Gastroesophageal sphincter (tissue), 4 donors: ENCODE measurements around the gene KCTD3. TPM values are rescaled to one million over a fixed set of nuclear protein-coding genes. Genes with fewer than 3 reads are reported as not detected.

ENCODE experiments used
- ATAC-seq: fragments of 150-250 bp; one replicate; pipeline ENCODE4 v1.9.1; 2016; ENCODE audit warnings: mild to moderate bottlenecking, moderate library complexity
- H3K27ac ChIP-seq, 4 donors: fragments of 200-600 bp; sonication (generic) in 3 of 4; 1 replicate in 3 of 4; 2 replicates in 1 of 4; pipeline ENCODE4 v1.5.1; 2016 to 2019
- H3K27me3 ChIP-seq: fragments of 200-600 bp; sonication (generic); one replicate; pipeline ENCODE4 v1.5.1; 2019
- H3K36me3 ChIP-seq, 2 donors: fragments of 200-600 bp; sonication (generic); one replicate each; pipeline ENCODE4 v1.5.1; 2019; ENCODE audit warnings: control low read depth in 1 of 2
- H3K4me1 ChIP-seq, 3 donors: fragments of 200-600 bp; sonication (generic); 1 replicate in 2 of 3; 2 replicates in 1 of 3; pipeline ENCODE4 v1.5.1; 2016 to 2019; ENCODE audit warnings: control low read depth in 2 of 3
- H3K4me3 ChIP-seq, 2 donors: fragments of 200-600 bp; sonication (generic); one replicate each; pipeline ENCODE4 v1.5.1; 2019; ENCODE audit warnings: mild to moderate bottlenecking in 1 of 2, moderate library complexity in 1 of 2
- H3K9me3 ChIP-seq, 3 donors: fragments of 200-600 bp; sonication (generic); one replicate each; pipeline ENCODE4 v1.5.1; 2017 to 2019; ENCODE audit warnings: control low read depth in 2 of 3
- EP300 ChIP-seq: sonication (generic); formaldehyde crosslinking; IDR thresholded peaks from one replicate; pipeline ENCODE4 v1.6.1; 2017; ENCODE audit warnings: antibody characterized with exemption, mild to moderate bottlenecking
- POLR2A ChIP-seq, 2 donors: fragments of 450-650 bp; IDR thresholded peaks; one replicate each; pipeline ENCODE4 v1.6.1; 2017; ENCODE audit warnings: antibody characterized with exemption in 2 of 2, mild to moderate bottlenecking in 2 of 2, moderate library complexity in 1 of 2
- POLR2AphosphoS5 ChIP-seq: sonication (generic); formaldehyde crosslinking; IDR thresholded peaks from one replicate; pipeline ENCODE4 v1.6.1; 2017; ENCODE audit warnings: antibody characterized with exemption
- WGBS, 2 donors: methylation state at CpG; one replicate each; pipeline ENCODE4 v1.1.5; 2018; ENCODE audit warnings: low coverage in 1 of 2; 5-methylcytosine and 5-hydroxymethylcytosine counted together
- total RNA-seq, 4 donors: library from RNA; depleted of rRNA; stranded (reverse); fragments of >200 nt; gene quantifications; one replicate each; pipeline ENCODE4 v1.1.0, GENCODE V29; 2016
- TF ChIP-seq, protein P1 (sequence below), 4 experiments: fragments of 200-600 bp in 2 of 4; fragments of 450-650 bp in 2 of 4; sonication (generic) in 1 of 4; IDR thresholded peaks; one replicate each; pipeline ENCODE4 v1.5.1; 2017 to 2019; ENCODE audit warnings: antibody characterized with exemption in 4 of 4, mild to moderate bottlenecking in 2 of 4, moderate library complexity in 2 of 4

Gene KCTD3
- total RNA-seq, 4 donors from 2014 or later = 67.9 to 77.3 (median 73.9) TPM

DNA sequence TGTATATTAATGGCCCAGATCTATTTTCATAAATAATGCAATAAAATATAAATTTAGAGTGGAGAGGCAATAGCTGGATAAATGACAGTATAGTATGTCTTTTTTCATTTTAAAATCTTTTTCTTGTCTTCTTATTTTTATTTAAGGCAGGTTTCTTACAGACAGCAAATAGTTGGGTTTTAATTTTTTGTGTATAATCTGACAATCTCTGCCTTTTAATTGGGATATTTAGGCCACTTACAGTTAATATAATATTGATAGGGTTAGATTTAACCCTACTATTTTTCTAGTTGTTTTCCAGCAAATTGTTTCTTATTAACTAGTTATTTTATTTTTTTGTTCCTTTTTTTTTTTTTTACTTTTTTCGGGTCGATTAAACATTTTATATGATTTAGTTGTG is 23.3 kb upstream of the KCTD3 start:
- no peak overlapping the region for H3K4me3 ChIP-seq
- TF ChIP-seq EP300 = no peak
- no peak for TF ChIP-seq POLR2A (IDR thresholded peaks at IDR 0.05)
- TF ChIP-seq, protein P1, sequence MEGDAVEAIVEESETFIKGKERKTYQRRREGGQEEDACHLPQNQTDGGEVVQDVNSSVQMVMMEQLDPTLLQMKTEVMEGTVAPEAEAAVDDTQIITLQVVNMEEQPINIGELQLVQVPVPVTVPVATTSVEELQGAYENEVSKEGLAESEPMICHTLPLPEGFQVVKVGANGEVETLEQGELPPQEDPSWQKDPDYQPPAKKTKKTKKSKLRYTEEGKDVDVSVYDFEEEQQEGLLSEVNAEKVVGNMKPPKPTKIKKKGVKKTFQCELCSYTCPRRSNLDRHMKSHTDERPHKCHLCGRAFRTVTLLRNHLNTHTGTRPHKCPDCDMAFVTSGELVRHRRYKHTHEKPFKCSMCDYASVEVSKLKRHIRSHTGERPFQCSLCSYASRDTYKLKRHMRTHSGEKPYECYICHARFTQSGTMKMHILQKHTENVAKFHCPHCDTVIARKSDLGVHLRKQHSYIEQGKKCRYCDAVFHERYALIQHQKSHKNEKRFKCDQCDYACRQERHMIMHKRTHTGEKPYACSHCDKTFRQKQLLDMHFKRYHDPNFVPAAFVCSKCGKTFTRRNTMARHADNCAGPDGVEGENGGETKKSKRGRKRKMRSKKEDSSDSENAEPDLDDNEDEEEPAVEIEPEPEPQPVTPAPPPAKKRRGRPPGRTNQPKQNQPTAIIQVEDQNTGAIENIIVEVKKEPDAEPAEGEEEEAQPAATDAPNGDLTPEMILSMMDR (IDR thresholded peaks at IDR 0.05) = no peak
- no peak for TF ChIP-seq POLR2AphosphoS5
- 79 to 92% methylated on average over 2 of the region's 2 CpGs for WGBS, 2 donors
- no peaks in the 10 kb centered on the region for H3K36me3 ChIP-seq
- H3K27me3 ChIP-seq = no peaks in the 10 kb centered on the region
- no peak overlapping the region for H3K27ac ChIP-seq
- peaks cover 0 to 20% (median 5%) of the 10 kb centered on the region in 3 donors for H3K4me1 ChIP-seq
- H3K9me3 ChIP-seq = peaks cover 0 to 16% (median 0%) of the 10 kb centered on the region in 3 donors
- no peak for ATAC-seq

DNA sequence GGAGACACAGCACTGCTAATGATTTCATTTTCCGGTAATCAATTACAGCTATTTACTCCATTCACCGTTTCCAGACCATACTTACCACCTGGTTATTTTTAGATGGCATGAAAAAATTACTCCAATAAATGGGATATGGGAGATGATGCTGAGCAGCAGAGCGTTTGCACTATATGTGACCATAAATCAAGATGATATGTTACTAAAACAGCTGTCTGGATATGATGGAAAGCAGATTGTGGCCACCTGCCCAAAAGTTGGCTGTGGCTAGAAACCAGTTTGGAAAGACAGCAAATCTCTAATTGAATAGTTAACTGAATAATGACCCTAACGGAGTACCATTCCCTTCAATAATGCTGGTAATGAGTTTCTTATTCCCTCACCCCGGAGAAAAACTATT is 22.5 kb upstream of the KCTD3 start:
- no peaks in the 10 kb centered on the region for H3K36me3 ChIP-seq
- peaks cover 0 to 16% (median 0%) of the 10 kb centered on the region in 3 donors for H3K9me3 ChIP-seq
- TF ChIP-seq POLR2A (IDR thresholded peaks at IDR 0.05) = no peak
- TF ChIP-seq POLR2AphosphoS5 = no peak
- TF ChIP-seq EP300 = no peak
- TF ChIP-seq, protein P1 (IDR thresholded peaks at IDR 0.05) = no peak
- no peak for ATAC-seq
- 29% methylated on average over 5 of the region's 5 CpGs for WGBS, 2 donors
- no peak overlapping the region for H3K4me3 ChIP-seq
- peaks cover 0 to 14% (median 5%) of the 10 kb centered on the region in 3 donors for H3K4me1 ChIP-seq
- H3K27me3 ChIP-seq = no peaks in the 10 kb centered on the region
- no peak overlapping the region for H3K27ac ChIP-seq

- Histone ChIP-seq H3K4me3 (no peak overlapping the region), H3K36me3 (no peaks in the 10 kb centered on the region), H3K9me3 (peaks cover 0 to 16% (median 0%) of the 10 kb centered on the region in 3 donors), H3K27ac (no peak overlapping the region), H3K27me3 (no peaks in the 10 kb centered on the region), H3K4me1 (peaks cover 0 to 9% (median 4%) of the 10 kb centered on the region in 3 donors)
- TF ChIP-seq POLR2A (IDR thresholded peaks at IDR 0.05) (no peak), EP300 (no peak), POLR2AphosphoS5 (no peak)
- TF ChIP-seq, protein P1 (IDR thresholded peaks at IDR 0.05) = no peak
- ATAC-seq = no peak
Observed at GRCh38 chr1:215545096-215545495, 22.0 kb upstream of the KCTD3 start.

DNA sequence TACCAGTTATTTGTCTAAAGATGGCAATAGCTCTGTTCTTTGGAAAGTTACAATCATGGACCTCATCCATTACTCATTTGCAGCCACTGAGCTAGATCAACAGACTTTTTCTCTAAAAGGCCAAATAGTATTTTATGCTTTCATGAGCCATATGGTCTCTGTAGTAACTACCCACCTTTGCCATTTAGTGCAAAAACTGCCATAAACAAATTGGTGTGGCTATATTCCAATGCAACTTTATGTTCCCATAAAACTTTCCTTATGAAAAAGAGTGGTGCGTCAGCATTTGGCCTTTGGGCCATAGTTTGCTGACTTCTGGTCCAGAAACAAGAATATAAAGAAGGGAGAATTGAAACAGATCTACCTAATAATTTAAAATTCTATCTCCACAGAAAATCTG is 20.1 kb upstream of the KCTD3 start:
- Histone ChIP-seq H3K4me3 (no peak overlapping the region), H3K27me3 (no peaks in the 10 kb centered on the region), H3K4me1 (no peaks in the 10 kb centered on the region), H3K27ac (no peak overlapping the region), H3K9me3 (peaks cover 0 to 16% (median 0%) of the 10 kb centered on the region in 3 donors), H3K36me3 (no peaks in the 10 kb centered on the region)
- WGBS, 2 donors = 86 to 100% methylated on average over 1 of the region's 1 CpG
- ATAC-seq = no peak
- TF ChIP-seq POLR2AphosphoS5 = no peak
- no peak for TF ChIP-seq POLR2A (IDR thresholded peaks at IDR 0.05)
- TF ChIP-seq EP300 = no peak
- TF ChIP-seq, protein P1 (IDR thresholded peaks at IDR 0.05) = no peak

- Histone ChIP-seq H3K27ac (no peak overlapping the region), H3K27me3 (no peaks in the 10 kb centered on the region)
- no peak for ATAC-seq
Observed at GRCh38 chr1:215551806-215552205, 15.3 kb upstream of the KCTD3 start.

More at GRCh38 chr1:215551806-215552205, 15.3 kb upstream of the KCTD3 start:
- Histone ChIP-seq H3K36me3 (no peaks in the 10 kb centered on the region), H3K4me3 (no peak overlapping the region), H3K9me3 (peaks cover 0 to 21% (median 0%) of the 10 kb centered on the region in 3 donors), H3K4me1 (no peaks in the 10 kb centered on the region)
- 92 to 96% methylated on average over 5 of the region's 5 CpGs for WGBS, 2 donors
- TF ChIP-seq POLR2A (IDR thresholded peaks at IDR 0.05) (no peak), POLR2AphosphoS5 (no peak), EP300 (no peak)
- TF ChIP-seq, protein P1 (IDR thresholded peaks at IDR 0.05) = no peak
